VCaP (cell line): ENCODE results near the gene DYNLT2.

Experiments
- H3K27ac ChIP-seq: fragments of 450-650 bp; 2 replicates; pipeline ENCODE4 v1.5.1; 2017
- TF ChIP-seq, protein P1 (sequence below): fragments of 450-650 bp; conservative IDR thresholded peaks from 2 replicates; pipeline ENCODE4 v1.5.1; 2017; ENCODE audit warnings: mild to moderate bottlenecking, moderate library complexity

DYNLT2 gene

GRCh38 chr6:169782966-169783365, 31.6 kb upstream of the DYNLT2 start:
- TF ChIP-seq, protein P1, sequence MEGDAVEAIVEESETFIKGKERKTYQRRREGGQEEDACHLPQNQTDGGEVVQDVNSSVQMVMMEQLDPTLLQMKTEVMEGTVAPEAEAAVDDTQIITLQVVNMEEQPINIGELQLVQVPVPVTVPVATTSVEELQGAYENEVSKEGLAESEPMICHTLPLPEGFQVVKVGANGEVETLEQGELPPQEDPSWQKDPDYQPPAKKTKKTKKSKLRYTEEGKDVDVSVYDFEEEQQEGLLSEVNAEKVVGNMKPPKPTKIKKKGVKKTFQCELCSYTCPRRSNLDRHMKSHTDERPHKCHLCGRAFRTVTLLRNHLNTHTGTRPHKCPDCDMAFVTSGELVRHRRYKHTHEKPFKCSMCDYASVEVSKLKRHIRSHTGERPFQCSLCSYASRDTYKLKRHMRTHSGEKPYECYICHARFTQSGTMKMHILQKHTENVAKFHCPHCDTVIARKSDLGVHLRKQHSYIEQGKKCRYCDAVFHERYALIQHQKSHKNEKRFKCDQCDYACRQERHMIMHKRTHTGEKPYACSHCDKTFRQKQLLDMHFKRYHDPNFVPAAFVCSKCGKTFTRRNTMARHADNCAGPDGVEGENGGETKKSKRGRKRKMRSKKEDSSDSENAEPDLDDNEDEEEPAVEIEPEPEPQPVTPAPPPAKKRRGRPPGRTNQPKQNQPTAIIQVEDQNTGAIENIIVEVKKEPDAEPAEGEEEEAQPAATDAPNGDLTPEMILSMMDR, result no peak
- H3K27ac ChIP-seq, result no peak overlapping the region

GRCh38 chr6:169780571-169781091, 29.3 kb upstream of the DYNLT2 start:
- no peak overlapping the region for H3K27ac ChIP-seq
- TF ChIP-seq, protein P1, result no peak

- TF ChIP-seq, protein P1, result no peak
- no peak overlapping the region for H3K27ac ChIP-seq
These were observed 28.5 kb upstream of the DYNLT2 start for GRCh38 chr6:169779896-169780295.

- TF ChIP-seq, protein P1, result no peak
- no peak overlapping the region for H3K27ac ChIP-seq
These were observed 27.9 kb upstream of the DYNLT2 start for GRCh38 chr6:169779092-169779815.

DNA sequence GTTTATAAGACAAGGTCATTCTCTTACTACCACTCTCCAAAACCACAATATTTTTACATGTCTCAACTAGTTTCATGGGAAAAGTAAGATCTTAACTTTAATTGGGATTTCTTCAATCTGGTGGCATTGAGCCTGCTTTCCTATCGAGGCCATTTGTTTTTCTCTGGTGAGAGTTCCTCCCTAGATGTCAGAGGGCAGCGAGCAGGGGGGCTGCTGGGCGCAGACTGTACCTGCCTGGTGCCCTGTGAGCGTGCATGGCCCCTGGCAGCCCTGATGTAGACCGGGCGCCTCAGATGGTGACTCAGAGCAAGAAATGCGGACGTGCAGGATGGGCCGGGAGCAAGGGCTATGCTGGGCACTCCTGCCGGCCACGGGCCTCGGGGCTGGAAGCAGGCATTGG, 27.3 kb upstream of the DYNLT2 start:
- TF ChIP-seq, protein P1, result no peak
- H3K27ac ChIP-seq, result no peak overlapping the region

DNA sequence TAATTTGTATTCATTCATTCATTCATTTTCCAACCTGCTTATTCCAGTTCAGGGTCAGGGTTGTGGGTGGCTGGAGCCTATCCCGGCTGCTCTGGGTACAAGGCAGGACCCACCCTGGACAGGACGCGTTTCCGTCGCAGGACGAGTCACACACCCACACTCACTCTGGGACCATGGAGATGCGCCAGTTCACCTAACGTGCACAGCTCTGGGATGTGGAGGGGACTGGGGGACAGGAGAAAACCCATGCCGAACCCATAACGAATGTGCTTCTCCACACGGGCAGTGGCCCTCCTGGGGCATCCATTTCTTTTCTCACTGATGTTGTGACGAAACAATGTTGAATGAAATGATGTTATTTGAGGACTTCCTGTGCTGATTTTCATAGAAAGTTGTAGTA, 26.5 kb upstream of the DYNLT2 start:
- TF ChIP-seq, protein P1, result no peak
- H3K27ac ChIP-seq, result no peak overlapping the region

DNA sequence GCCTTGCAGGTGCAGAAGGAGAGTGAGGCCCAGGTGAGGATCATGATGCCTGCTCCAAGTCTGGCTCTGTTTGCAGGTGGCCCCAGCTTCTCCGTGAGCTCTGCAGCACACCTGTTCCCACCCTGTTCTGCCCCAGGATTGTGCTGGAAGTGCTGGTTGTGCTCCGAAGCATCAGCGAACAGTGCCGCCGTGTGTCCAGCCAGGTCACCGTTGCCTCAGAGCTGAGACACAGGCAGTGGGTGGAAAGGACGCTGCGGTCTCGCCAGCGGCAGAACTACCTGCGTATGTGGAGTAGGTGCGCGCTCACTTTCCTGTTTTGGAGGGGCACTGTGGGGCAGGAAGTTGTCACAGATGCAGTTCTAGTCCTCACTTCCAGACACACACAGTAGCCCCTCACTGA, 25.0 kb upstream of the DYNLT2 start:
- TF ChIP-seq, protein P1, result no peak
- no peak overlapping the region for H3K27ac ChIP-seq
